Ureter (tissue), 1 donor: Measurements from ENCODE around the gene COL4A2. TPM values are rescaled to one million over a fixed set of nuclear protein-coding genes. Genes with fewer than 3 reads are reported as not detected.

Experiments used
- DNase-seq: peaks from one replicate; pipeline ENCODE4 v3.0.0-alpha.2; 2020; ENCODE audit warnings: low spot score
- total RNA-seq: library from RNA; stranded (reverse); gene quantifications from one replicate; pipeline ENCODE4 v1.2.4, GENCODE V29; 2023
- donor health status: DM: yes; HTN: yes; CAD: no.

The COL4A2 gene
- total RNA-seq, 1 donor from 2014 or later: 227 TPM

DNA sequence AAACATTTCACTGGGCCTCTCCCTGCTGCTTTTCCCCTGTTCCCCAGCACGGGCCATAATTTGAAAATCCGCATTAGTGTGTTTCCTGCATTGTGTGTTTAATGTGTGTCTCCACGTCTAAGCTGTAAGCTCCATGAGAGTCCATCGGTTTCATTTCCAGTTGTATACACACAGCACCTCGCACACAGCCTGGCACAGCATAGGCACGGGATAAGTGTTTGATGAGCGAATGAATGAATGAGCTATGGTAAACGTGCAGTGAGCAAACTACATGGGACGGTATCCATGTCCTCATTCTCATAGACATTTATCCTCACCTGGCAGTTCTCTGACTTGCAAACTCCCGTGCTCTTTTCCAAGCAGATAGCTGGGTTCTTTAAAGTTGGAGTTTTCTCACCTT, 148.4 kb downstream of the COL4A2 start:
- no peak for DNase-seq

DNA sequence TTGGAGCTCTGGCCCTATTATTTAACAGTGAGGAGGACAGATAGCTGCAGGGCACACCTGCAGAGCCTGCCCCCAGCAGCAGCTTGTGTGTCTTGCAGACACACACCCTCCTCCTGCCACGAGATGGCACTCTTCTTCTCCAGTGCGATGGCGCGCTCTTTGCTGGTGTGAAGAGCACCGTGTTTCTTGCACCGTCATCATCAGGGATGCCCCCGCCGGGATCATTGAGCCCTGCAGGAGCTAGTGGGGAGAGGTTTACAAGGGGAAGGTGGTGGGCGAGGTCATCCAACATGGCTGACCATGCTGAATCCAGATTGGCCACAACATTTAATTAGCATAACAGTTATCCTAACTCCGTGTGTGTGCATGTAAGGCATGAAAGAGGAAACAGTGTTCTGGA, 148.9 kb downstream of the COL4A2 start:
- peak; percentile 76 for DNase-seq

DNA sequence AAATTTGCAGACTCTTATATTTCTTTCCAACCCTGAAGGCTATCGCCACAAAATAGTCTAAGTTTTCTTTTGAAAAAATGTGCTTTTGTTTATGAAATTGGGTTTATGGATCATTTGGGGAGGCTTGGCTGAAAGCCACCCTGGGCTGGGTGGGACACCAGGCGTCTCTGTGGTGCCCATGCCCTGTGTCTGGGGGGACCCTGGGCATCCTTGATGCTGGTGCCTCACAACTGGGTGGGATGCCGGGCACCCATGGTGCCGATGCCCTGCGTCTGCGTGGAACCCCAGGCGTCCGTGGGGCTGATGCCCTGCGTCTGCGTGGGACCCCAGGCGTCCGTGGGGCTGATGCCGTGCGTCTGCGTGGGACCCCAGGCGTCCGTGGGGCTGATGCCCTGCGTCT, 149.5 kb downstream of the COL4A2 start:
- DNase-seq: no peak

DNA sequence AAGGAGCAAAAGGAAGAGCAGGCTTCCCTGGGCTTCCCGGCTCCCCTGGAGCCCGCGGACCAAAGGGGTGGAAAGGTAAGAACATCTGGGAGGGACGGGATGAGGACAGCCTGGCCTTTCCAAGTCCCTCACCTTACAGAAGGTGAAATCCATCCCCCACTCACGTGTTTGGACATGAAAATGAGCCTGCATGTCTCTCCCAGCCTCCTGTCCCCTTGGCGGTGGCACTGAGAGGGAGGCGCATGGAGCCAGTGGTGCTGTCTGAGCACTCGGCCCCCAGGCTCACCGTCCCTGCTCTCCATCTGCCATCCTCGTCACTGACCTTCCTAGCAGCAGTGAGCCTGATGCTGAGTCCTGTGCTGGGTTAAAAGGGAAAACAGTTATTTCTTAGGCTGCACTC, 150.3 kb downstream of the COL4A2 start:
- DNase-seq: no peak

DNA sequence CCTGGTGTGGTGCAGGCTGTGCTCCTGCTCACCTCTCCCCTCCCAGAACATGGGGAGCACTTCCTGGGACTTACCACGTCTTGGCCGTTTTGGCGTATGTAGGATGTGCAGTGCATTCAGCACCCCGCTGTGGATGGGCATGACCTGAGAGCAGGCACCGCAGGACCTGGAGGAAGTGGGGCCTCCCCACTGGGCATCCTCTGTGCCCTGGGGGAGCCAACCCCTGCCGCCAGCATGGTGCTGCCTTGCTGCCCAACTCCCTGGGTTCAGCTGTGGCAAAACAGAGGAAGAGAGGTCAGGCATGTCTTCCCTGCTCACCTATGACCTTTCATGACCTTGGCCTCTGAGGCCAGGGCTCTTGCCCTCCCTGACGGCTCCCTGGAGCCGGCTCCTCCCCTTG, 150.9 kb downstream of the COL4A2 start:
- DNase-seq: no peak

DNA sequence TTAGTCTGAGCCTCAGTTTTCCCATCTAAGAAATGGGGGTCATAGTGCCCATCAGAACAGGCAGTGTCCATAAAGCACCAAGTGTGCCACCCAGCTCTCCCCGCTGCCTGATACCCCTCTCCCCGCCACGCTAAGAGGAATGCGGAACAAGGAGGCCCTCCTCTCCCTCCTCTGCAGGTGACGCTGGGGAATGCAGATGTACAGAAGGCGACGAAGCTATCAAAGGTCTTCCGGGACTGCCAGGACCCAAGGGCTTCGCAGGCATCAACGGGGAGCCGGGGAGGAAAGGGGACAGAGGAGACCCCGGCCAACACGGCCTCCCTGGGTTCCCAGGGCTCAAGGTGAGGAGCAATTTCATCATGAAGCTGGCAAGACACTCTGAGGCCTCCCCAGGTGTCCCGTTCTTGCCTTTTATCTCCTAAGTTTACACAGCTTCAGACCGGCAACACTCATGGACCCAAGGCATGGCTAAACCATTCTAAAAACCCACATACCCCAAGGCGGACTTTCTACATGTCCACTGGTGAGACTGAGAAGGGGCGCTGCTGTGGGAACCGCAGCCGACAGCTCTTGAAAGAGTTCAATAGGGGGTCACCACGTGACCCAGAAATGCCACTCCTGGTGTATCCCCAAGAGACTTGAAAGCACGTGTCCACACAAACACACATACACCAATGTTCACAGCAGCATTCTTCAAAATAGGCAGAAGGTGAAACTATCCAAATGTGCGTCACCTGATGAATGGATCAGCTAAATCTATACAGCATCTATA, 151.7 kb downstream of the COL4A2 start:
- no peak for DNase-seq

DNA sequence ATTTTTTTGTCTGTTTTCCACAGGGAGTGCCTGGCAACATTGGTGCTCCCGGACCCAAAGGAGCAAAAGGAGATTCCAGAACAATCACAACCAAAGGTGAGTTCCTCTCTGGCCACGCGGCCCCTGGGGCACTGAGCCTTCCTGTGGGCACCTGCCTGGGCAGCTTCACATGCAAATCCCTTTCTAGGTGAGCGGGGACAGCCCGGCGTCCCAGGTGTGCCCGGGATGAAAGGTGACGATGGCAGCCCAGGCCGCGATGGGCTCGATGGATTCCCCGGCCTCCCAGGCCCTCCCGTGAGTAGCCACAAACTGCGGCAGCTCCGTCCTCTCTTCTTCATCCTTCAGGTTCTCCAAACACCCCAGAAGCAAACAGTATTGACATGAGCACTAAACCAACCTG, 155.0 kb downstream of the COL4A2 start:
- DNase-seq: no peak

DNA sequence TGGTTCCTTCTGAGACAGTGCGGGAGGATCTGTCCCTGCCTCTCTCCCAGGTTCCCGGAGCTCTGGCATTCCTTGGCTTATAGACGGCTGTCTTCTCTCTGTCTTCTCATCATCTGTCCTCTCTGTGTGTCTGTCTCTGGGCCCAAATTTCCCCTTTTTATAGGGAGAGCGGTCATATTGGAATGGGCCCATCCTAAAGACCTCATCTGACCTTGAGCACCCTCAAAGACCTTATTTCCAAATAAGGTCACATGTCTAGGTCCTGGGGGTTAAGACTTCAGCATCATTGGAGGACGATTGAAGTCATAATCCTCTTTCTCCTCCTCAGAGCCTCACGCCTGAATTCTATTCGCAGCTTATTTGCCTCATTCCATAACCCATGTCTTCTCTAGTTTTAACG, 156.1 kb downstream of the COL4A2 start:
- DNase-seq: no peak

DNA sequence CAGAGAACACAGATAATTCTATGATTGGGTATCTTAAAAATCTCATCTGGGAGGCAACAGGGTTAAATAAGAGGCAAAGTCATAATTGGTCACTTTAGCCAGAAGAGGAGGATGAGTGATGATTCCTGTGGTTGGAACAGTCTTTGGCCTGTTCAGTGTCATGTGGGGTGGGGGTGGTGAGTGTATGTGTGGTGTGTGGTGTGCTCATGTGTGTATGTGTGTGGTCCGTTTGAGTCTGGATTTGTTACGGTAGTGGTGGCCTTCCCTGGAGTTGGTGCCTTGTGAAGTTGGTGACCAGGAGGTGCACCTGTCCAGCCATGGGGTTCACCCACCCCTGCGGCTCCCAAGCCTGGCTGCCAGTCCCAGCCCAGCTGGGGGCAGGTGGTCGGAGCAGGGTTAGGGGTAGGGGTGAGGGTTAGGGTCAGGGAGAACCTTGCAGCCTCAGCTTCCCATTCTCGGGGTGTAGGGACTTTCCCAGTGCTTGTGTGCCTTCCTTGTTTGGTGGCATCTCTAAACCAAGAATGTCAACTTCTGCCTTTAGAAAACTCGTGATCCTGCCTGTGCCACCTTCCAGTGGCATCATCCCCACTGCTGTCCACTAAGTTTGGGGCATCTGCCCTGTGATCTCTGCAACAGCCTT, 156.9 kb downstream of the COL4A2 start:
- DNase-seq: no peak

DNA sequence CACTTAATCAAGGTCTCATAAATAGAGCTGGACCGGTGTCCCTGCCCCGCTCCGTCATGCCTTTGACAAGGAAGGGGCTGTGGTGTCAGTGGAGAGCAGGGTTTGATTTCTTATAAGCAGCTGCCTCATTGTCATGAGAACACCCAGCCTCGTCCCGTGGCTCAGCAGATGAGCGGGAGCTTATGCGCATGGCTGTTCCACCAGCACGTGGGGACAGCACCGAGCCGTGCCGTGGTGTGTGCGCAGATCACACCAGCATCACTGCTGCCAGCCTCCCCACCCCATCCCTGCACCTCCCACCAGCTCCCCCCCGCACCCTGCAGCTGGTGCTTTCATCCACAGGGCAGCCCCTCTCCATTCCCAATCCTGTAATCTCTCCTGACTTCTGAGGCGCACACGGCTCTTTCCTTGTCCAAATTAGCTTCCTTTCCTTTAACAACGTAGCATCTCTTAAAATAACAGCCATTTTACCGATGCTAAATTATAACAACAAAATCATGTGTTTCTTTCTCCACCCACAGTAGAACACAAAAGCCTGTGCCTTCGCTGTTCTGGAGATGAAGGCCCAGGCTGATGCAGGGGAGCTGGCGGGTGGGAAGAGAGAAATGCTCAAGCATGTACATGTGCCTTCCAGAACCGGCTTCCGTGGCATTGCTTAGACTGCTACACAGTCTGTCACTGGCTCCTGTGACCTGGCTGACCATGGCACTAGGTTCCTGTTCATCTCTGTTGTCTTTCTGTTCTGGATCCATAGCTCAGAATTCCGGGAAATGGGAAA, 157.7 kb downstream of the COL4A2 start:
- no peak for DNase-seq

DNA sequence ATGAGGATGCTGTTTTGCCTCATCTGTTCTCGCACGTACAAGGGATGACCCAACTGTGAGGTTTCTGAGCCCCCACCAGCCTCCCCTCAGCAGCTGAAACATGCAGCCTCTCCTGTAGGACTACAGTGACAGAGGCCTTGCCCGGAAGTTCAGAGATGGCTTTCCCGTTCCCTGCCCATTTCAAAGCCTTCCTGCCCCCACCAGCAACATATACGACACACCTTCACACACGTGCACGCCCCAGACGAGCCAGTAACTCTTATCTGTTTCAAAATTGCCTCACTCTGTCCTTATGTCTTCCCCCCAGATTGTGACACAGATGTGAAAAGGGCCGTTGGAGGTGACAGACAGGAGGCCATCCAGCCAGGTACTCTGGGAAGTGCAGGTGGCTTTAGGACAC, 158.6 kb downstream of the COL4A2 start:
- no peak for DNase-seq

DNA sequence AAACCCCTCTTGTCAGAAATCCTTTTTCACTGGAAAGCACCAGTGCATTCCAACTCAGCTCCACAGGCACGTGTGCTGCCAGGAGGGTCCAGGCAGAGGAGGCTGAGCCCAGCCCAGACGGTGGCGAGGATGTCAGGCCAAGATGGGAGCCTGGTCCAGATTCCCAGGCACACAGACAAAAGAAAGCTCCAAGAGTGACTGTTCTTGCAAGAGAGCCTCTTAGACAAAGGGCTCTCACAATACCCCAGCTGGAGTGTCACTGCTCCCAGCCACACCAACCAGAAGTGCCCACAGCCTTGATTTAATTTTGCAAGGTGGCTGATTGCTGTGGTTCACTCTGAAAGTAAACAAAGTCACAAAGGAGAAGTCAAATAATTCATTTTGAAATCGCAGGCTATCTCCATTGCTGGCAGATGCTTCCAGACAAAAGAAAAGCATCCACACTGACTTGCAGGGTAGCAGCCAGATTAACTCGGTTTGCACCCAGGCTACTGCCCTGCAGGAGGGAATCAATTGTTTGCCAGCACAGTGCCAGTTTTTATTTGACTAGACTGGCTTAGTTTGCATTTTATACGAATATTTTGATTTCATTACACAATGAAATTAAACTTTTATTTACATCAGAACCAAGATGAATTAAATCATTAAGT, 159.3 kb downstream of the COL4A2 start:
- DNase-seq: no peak

DNA sequence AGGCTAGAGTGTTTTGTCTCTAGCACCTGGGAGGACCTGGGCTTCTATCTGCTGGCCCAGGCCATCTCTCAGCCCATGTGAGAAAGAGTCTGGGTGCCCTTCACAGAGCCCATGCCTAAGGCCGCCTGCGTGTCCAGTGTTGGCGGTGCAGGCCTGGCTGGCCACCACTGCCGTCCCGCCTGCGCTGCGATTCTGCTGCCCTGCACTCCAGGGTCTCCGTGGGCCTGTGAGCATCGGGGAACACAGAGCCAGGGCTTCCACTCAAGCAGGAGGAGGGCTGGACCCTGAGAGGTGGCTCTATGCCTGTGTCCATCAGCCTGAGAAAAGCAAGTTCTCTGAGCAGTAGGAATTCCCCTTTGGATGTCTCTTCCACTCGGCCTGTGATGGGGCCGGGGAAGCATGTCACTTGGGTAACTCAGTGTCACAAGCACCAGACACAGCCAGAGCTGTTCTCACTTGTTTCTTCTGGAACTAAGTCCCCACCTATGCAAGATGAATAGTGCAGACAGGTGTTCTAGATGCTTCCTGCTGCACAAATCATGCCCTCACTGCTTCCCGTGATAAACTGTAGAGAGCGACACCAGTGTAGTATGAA, 160.5 kb downstream of the COL4A2 start:
- no peak for DNase-seq

DNA sequence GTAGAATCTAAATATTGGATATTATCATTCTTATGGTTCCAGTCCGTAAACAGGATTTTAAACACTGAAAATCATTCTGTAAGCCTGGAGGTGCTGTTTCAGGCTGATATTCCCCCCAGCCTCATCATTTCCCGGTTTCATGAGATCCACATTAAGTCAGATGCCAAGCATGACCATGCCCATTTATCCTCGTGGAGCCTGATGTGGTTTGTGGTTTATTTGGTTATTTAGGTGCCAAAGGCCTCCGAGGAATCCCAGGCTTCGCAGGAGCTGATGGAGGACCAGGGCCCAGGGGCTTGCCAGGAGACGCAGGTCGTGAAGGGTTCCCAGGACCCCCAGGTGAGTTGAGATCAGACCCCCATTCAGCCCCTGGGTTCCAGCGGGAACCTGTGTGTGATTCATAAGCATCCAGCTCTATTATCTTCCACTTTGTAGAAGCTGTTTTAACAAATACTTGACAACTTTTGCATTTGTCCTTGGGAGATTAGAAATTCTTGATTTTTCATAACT, 162.0 kb downstream of the COL4A2 start:
- no peak for DNase-seq

DNA sequence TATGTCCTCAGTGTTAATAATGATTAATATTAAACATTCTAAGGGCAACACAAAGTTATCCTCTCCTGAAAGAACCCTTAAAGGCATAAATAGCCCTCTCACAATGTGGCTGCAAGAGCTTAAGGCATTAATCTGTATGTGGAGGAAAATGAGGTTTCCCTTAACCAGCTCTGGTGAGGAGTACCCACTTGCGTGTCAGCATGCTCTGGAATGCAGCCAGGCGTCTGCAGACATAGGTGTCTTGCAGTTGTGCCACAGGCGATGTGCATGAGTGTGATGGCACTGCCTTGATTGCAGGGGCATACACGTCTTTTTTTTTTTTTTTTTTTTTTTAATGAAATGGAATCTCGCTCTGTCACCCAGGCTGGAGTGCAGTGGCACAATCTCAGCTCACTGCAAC, 162.5 kb downstream of the COL4A2 start:
- DNase-seq: no peak

DNA sequence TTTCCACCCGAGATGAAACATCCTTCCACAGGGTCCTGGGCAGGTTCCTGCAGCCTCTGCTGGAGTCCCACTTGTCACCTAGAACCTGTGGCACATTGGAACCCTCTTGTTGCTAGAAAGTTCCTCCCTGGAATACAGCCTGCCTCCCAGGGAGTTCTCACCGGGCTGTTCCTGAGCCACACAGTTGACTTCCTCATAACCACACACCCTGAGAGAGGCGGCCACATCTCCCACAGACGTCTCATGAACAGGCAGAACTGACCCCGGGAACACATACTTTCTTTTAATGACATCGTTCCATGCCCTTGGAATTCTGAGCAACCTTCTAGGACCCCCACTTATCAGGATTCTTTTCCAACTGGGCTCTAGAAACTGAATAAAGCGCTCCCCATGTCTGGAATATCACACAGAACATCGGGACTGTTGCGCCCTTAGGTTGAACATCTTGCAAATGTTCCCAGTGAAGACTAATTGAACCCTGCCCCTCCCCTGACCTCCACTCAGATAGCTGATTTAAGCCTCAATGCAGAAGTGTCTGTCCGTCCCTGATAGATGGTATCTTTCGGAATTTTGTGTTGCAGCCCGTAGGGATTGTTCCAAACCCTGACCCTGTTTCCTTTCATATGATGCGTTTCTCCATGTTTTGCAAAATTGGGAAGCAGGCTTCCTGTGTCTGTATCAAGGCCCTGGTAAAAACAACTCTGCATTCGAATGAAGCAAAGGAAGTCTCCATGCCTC, 163.4 kb downstream of the COL4A2 start:
- no peak for DNase-seq

DNA sequence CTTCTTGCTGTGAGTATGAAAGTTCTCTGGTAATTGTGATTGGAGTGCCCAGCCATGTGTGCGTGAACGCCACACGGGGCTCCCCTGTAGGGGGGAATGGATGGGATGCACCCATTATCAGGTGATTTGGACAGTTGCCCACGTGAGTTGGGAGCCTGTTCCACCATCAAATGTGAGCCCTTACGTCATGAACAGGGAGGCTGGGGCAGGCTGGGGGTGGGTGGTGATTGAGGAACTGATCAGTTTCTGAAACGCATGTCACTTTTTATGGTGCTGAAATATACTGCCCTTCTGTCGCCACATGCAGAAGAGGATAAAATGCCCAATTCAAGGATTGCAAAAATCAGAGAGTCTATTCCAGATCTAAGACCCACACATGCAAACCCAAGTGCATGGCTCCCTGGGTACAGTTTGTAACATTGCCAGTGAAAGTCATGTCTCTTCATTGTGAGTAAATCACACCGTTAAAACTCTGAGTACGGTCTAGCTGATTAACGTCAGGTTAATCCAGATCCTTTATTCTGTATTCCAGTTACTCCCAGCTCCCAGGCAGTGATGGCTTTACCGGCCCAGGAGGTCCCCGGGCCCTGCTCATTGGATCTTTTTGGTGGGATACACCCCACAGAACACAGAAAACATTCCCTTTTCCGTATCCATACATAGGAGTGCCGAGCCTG, 164.2 kb downstream of the COL4A2 start:
- no peak for DNase-seq

DNA sequence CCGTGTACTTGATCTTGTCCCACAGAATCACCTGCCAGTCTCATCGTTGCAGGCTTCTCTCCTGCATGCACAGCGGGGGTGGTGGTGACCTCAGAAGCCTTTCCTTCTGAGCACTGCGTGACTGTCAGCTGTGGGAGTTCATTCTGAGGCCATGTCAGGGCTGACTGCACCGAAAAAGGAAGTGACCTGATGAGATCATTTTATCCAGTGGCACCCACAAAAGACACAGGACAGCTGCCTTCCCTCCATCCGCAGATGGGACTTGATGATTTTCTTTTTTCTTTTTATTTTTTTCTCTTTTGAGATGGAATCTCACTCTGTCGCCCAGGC, 164.7 kb downstream of the COL4A2 start:
- DNase-seq: peak; percentile 58

DNA sequence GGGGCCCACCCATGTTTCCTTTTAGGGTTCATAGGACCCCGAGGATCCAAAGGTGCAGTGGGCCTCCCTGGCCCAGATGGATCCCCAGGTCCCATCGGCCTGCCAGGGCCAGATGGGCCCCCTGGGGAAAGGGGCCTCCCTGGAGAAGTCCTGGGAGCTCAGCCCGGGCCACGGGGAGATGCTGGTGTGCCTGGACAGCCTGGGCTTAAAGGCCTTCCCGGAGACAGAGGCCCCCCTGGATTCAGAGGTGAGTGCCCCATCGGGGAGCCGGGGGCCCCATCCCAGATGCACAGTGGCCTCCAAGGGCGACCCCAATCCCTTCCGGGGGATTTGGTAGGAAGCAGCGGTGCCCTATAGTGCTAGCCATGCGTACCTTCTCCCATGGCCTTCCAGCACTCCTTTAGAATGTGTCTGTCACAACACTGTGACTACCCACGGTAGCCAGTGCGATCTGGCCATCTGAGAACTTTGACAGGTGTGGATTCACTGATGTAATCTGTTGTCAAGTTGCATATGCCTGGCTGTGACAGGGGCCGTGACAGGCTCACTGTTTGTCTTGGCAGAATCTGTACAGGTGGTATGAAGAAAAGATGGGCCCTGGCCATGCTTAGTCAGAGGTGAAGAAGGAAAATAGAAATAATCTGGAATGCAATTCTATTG, 165.9 kb downstream of the COL4A2 start:
- DNase-seq: no peak

DNA sequence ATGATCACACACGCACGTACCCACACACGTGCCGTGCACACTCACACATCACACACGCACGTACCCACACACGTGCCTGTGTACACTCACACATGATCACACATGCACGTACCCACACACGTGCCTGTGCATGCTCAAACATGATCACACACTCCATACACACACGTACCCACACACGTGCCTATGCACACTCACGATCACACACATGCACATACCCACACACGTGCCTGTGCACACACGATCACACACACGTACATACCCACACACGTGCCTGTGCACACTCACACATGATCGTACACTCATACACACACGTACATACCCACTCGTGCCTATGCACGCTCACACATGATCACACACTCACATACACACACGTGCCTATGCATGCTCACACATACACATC, 167.6 kb downstream of the COL4A2 start:
- no peak for DNase-seq
